GM19035 (cell line): ENCODE data around the gene ARMH1.
"Not testable (repeated sequence)": the region's sequence is repeated elsewhere in the genome, so short reads cannot be mapped to it uniquely, and the experiment has no call there.

ENCODE experiments used
- ATAC-seq: cut with Tn5 transposase; IDR thresholded peaks from one replicate; pipeline ENCODE4 v1.9.1; 2021; ENCODE audit not compliant: unreplicated experiment

The ARMH1 gene

DNA sequence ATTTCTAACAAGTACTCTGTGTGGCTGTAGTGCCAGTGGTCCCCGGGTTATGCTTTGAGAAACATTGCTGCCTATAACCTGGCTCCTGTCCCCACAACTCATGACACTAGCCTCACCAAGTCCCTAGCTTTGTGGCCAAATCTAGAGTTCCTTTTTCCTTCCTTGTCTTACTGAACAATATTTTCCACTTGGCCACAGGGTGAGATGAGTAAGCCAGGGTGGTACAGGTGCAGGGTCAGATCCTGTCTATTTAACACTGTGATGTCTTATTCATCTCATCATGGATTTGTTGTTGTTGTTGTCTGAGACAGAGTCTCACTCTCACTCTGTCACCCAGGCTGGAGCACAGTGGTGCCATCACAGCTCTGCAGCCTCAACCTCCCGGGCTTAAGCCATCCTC lies 18.6 kb downstream of the ARMH1 start:
- ATAC-seq, result no peak

DNA sequence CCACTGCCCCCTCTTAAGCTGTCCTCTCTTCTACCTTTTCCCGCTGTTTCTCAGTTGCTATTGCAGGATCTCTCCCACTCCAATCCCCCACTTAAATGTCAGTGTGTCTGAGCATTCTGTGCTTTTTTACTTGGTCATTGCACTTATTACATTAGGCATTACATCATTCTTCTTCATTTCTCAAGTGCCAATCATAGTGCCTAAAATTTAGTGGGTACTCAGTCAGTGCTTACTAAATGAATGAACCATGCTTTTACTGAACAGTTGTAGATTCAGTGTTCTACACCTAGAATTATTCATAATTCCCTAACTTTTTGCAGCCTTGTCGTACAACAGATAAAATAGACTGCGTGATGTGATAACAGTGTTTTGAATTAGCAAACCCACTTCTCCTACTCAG lies 19.4 kb downstream of the ARMH1 start:
- no peak for ATAC-seq

DNA sequence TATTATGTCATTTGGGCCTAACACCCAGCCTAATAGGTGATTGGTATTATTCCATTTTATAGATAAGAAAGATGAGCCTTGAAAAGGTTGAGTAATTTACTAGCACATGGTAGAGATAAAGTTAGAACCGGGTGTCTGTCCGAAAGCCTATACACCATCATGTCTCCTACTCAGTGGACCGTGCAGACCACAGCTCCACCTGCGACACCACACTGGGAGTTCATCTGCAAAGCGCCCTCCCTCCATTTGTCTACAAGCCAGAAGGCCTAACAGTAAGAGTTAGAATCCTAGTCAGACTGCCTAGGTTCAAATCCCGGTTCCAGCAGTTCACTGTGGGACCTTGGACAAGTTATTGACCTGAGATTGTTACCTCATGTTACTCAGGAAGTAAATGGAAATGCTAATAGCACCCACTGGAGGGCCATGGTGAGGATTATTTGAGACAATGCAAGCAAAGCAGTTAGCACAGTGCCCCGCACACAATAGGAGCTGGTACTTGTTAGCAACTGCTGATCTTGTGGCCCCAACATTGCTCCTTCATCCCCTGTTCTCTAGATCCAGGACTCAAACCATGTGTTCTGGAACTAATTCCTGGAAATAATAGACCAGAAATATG lies 20.5 kb downstream of the ARMH1 start:
- ATAC-seq, result peak; percentile 68

DNA sequence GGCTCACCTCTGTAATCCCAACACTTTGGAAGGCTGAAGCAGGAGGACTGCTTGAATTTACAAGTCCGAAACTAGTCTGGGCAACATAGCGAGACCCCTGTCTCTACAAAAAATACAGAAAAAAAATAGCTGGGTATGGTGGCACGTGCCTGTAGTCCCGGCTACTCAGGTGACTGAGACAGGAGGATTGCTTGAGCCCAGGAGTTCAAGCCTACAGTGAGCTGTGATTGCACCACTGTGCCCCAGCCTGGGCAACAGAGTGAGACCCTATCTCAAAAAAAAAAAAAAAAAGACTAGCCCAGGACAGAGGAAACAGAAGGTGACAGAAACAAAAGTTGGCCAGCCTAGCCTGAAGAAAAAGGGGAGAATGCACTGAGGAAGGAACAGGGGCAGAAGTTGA lies 21.2 kb downstream of the ARMH1 start:
- ATAC-seq, result no peak

DNA sequence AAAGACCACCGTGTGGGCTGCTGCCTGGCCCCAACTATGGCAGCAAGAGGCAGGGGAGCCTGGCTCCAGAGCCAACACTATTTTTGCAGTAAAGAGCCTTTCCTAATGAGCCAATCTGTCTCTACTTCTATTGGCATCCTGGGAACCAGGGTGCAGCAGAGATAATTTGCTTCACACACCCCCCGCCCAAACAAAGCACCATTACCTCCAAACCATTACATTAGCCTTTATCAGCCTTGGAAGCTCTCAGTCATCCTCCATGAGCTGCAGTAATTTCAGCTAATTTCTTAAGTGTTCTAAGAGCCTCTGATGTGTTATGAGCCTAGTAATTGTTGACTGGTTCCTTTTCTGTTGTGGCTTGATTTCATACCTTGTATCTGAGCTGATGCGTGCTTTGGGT lies 21.6 kb downstream of the ARMH1 start:
- ATAC-seq, result no peak

DNA sequence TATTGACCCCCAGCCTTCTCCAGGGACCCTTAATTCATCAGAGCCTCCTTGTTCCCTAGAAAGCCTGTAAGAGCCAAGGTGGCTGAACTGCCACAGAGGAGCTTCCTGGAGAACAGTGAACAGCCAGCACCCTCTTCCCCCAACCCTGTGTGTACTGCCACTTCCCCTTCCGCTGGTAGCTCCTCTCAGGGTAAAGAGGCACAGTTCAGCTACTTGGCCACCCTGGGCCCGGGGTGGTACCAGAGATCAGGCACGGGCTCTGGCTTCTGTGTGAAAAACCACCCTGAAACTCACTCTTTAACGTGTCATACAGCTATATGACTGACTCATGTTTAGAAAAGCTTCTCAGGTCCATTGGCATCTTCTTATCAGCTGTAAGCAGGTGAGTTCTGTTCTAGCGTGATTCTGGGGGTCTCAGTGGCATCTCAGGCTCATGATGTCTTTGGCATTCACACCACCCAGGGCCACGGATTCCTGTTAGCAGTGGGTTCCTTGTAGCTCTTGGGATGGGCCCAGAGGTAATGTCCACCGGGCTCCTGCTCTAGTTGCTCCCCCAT lies 22.4 kb downstream of the ARMH1 start:
- ATAC-seq, result no peak

DNA sequence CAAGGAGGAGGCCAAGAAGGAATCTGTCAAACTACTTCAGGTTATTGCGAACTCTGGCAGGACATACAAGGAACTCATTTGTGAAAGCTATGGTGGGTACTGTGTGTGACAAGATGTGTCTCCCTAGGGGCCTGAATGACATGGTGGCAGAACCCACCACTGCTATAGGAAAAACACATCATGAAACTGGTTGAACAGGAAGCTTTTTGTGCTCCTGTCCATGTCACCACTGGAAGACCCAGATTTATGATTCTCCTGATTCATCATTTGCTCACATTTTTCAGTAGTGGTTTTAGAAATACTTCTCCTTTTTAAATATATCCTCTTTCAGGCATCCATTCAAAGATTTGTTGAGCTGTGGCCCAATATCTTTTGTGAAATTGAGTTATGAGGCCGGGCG lies 23.6 kb downstream of the ARMH1 start:
- ATAC-seq, result no peak

DNA sequence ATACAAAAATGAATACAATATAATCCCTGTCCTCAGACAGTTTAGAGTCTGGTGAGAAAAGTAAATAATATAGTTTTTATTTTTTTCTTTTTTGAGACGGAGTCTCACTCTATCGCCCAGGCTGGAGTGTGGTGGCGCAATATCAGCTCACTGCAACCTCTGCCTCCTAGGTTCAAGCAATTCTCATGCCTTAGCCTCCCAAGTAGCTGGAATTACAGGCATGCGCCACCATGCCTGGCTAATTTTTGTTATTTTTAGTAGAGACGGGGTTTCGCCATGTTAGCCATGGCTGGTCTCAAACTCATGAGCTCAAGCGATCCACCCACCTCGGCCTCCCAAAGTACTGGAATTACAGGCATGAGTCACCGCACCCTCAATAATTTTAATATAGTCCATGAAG lies 24.9 kb downstream of the ARMH1 start:
- not testable (repeated sequence) for ATAC-seq

DNA sequence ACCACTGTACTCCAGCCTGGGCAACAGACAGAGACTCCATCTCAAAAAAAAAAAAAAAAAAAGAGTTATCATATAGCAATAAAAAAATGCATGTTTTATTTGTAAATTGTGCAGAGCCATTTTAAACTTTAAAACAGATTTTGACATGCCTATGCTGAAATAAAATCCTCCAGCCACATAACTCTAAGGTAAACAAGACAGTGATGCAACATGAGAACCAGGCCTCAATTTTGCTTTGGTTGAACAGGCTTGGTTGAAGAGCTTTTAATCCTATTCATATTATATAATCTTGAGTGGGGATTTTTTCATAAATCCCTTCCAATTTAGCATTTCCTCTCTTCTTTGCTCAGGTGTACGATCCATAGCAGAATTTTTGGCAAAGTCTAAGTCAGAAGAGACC lies 26.1 kb downstream of the ARMH1 start:
- ATAC-seq, result no peak

DNA sequence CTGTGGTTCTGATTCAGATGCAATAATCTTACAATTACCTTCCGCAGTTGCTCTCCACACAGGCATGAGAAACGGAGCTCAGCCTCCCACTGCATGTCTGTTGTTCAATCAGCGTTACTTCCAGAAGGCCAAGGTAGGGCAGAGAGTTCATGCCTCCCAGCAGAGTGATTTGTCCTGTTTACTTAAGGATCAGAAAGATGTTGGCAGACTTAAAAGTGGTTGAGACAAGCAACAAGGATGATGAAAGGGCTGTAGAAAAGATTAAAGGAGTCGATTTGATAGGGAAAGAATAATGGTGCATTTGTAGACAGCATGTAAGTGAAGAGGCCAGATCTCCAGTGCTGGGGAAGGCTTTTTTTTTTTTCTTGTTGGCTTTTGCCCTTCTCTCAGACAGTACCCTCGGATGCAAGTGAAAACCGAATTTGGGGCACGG lies 26.6 kb downstream of the ARMH1 start:
- ATAC-seq, result no peak

DNA sequence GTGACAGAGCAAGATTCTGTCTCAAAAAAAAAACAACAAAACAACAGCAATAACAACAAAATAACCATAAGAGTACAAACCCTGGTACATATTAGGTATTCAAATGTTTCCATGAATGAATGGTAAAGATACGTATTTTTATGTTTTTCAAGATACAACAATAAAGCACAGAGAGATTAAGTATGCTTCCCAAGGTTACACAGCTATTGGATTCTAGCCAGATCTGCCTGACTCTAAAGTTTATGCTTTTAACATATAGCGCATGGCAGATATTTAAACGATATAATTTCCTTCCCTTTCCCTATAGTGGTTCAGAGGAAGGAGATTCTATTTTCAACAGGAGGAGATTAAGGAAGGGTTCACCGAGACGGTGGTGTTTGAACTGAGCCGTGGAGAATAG lies 31.0 kb downstream of the ARMH1 start:
- ATAC-seq, result no peak

DNA sequence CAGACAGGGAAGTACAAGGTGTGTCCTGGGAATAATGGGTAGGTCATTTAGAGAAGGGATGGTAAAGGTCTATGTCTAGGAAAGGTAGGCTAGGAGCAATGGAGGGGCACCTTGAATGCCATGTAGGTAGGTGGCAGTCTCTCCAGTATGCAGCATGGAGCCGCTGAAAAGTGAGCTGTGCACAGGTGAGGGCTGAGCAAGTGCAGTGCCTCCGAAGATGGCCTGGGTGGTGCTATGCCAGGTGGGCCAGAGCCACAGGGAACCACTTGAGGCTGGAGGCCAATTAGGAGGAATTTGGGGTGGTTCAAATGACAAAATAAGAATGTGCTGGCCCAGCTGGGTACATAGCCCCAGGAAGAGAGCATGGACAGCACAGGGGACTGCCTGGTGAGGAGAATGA lies 31.4 kb downstream of the ARMH1 start:
- no peak for ATAC-seq

DNA sequence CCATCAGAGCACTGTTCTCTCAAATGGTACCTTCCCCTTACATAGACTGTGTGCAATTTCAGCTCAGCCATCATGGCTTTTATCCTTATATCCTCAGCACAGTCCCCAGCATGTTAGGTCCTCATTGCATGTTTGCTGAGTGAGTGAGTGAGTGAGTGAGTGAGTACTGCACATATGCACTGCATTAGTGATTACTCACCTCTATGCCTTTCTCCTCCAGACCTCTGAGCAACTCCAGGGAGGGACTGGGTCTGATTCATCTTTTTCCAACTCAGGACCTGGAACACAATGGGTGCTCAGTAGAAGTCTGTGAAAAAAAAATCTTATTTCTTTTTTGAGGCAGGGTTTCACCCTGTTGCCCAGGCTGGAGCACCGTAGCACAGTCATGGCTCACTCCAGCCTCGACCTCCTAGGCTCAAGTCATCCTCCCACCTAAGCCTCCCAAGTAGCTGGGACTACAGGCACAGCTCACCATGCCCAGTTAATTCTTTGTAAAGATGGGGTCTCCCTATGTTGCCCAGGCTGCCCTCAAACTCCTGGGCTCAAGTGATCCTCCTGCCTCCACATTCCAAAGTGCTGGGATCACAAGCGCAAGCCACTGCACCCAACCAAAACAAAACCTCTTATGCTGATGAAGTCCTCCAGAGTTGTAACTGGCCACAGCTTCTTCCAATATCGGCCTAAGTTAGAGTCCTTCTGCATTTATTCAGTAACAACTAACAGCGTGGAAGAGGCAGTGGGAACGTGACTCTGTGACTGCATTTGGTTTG lies 32.8 kb downstream of the ARMH1 start:
- ATAC-seq, result no peak

DNA sequence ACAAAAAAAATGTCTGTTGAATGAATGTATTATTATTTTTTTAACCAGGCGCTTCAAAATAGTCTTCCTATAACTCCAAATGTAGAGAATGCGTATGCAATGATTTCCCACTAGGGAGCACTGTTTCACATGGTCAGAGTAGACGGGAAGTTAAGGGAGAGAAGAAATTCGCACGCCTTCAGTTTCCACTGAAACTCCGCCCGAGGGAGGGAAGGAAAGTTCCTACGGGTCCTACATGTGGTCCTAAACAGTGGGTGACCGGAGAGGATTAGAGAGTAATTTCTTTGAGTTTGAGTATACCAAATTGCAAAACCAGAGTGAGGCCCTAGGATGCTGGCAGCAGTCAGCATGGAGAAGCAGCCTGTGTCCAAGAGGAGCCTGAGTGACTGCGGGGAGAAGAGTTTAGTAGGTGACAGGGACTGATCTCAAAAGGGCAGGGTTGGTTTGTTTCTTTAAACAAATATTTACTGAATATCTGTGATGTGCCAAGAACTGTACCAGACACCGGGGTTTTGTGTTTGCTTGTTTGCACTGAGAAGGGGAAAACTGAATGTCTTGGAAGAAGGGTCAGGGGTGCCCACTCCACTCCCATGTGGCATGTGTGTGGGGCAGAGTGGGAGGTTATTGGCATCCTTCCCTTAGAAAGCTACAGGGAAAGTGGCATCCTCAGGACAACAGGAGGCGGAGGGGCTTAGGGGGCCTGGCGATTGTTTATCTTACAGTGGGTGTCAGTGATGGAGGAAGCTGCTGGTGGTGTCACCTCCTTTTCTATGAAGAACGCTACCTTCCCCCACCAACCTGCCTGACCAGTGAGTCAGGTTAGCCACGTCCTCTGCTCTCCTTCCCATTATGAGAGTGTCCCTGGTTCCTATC lies 33.7 kb downstream of the ARMH1 start:
- ATAC-seq, result no peak

DNA sequence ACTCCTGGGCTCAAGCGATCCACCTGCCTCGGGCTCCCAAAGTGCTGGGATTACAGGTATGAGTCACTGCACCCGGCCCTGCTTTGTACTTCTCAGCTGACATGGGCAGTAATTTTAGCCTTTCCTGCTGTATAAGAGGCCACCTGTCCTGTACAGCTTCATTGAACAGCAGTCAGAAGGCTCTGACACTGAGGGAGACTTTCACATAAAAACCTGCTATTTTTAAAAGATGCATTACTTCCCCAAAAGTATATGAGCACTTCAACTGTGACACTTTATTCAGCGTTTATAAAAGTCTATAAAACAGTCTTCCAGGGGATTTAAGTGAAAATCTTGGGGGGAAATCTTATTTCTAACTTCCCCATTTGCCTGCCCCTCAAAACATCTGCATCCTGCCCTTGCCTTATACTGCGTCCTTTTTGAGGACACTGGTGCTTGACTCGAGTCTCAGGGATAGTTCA lies 38.8 kb downstream of the ARMH1 start:
- ATAC-seq, result no peak

DNA sequence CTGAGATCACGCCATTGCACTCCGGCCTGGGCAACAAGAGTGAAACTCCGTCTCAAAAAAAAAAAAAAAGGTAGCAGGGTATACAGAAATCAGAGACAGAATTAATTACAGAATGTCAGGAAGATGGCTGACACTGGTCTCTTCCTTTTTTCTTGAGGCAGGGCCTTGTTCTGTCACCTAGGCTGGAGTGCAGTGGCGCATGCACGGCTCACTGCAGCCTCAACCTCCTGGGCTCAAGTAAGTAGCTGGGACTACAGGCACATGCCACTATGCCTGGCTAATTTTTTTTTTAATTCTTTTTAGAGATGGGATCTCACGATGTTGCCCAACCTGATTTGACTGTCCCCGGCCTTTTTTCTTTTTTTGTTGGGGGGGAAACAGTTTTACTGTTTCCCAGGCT lies 40.0 kb downstream of the ARMH1 start:
- no peak for ATAC-seq

DNA sequence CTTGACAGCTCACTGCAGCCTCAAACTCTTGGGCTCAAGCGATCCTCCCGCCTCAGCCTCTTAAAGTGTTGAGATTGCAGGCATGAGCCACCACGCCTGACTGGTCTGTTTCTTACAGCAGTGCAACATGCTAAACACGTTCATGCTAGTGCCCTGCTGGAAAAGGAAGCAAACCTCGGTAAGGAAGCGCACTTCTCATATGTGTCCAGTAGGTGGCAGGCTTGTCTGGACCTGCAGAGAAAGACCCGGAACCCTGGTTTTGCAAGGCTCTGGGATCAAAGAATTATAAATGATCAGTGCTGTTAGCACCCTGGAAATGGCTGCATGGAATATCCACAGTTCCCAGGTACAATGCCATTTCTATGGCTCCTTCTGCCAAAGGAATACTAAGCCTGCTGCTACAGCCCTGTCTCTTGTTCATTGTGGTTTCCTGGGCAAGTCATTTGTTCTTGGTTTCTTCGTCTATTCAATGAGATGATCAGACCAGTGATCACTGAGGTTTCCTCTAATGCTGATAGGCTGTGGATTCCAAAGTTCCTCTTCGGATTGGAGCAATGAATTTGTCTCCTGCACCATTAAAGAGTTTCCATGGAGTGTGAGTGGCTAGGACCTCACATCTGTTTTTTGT lies 40.5 kb downstream of the ARMH1 start:
- peak; percentile 56 for ATAC-seq

DNA sequence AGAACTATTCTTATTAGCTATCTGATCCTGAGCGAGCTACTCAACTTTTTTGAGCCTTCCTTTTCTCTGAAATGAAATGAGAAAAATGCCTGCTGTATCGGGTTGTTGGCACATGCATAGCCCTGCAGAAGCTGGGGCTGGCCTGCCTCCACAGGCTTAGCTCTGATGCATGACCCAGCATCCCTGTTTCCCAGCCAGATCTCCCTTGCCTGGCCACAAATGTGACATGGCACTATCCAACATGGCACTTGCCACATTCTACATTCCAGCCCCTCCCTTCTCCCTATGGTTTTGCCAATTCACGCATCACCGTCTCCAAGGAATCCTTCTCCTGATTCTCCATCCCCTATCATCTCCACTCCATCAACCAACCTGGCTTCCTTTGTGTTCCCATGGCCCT lies 42.6 kb downstream of the ARMH1 start:
- no peak for ATAC-seq

DNA sequence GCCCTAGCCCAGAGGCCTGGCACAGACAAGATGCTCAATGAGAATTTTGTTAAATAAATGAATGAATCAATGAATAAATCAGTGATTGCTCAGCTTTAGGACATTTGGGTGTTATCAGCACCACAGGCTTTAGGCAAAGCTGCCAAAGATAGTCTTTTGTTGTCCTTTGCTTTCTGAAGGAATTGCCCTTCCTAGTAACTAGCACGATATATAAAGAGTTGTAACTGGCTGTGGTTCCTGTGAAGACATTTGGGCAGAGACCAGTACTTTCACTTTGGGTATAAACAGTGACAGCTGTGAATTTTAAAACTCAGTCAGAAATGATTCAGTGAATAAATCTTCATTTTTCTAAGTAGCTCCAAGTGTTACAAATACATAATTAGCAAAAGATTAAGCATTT lies 43.1 kb downstream of the ARMH1 start:
- ATAC-seq, result no peak

DNA sequence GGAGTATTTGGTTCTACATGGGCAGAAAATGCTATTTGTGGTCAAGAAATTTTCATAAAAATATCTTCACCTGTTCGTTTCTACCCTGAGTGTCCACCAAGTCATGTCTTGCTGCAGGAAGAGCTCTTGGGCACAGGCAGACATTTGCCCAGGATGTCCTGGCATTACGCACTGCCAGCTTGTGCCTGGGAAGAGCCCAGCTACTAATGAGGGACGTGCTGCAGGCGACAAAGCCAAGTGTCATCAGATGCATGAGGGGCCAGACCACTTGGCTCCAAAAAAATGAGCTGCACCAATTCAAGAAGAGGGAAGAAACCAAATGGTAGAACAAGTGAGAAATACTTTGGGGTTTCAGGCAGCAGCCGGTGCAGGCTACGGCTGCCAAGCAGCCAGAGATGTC lies 43.6 kb downstream of the ARMH1 start:
- no peak for ATAC-seq

DNA sequence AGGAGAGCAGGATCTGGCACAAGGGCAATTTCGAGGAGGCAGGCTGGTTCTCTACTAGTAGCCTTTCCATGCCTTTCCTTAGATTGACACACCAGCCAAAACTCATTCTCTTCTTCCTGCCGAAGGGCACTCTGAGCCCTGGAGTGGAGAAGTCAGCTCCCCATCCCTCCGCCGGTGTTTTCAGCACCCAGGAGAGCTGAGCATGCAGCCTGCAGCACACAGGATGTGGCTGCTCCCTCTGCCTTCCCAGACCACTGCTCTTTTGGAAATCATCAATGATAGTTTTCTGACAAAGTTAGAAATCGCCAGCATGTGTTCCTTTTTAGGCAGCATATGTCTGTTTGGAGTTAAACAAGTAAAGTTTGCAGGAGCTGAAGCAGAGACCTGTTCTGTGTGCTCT lies 44.8 kb downstream of the ARMH1 start:
- ATAC-seq, result no peak
